ENCODE results near the gene MRPS22. TPM values are rescaled to one million over a fixed set of nuclear protein-coding genes. Genes with fewer than 3 reads are reported as not detected.

The MRPS22 gene
- total RNA-seq, 6 experiments from 2014 or later = 29.6 to 66.5 (median 34.8) TPM

DNA sequence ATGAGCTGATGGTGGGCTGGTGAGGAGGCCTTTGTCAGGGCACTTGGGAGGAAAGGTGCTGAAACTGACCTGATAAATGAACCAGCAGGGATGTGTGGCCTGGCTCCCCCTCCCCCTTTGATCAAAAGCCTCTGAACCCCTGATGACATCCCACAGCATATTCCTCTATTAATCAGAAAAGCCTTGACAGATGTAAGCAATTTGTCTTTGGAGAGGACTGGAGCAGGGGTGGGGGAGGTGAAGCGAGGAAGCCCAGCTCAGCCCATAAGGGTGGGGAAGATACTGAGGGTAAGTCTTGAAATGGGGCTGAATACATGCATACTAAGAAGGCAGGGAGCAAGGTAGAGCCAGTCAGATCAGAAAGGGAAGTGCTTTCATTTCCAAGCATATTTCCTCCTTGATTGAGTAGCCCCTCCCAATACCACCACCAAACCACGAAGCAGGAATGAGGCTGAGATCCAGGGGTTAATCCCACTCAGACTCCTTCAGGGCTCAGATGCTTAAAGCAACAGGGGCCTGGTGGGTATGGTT, 34.7 kb upstream of the MRPS22 start:
- H3K27ac ChIP-seq = no peak overlapping the region
- 83% methylated on average over 2 of the region's 2 CpGs for WGBS (ENCODE audit: insufficient coverage, low coverage, low lambda C conversion rate, missing lambda C conversion rate)
- DNase-seq = no peak

DNA sequence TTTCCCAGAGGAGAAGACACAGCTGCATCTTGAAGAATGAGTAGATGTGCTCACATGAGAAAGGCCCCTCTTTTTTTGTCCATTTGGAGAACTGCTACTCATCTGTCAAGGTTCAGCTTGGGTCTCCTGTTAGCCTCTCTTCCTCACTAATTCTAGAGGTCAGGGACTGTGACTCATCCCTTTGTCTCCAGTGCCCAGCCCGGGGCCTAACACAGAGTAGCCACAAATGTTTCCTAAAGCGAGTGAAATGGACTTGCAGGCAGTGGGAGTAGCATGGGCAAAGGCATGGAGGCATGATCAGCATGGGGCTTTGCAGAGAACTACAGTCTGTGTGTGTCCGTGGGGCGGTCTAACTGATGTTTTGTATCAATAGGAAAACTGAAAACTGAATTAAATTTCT, 33.9 kb upstream of the MRPS22 start:
- no peak overlapping the region for H3K27ac ChIP-seq
- DNase-seq (no peak), ATAC-seq (no peak)
- no peaks in the 10 kb centered on the region for H3K4me1 ChIP-seq
- TF ChIP-seq, protein P1, sequence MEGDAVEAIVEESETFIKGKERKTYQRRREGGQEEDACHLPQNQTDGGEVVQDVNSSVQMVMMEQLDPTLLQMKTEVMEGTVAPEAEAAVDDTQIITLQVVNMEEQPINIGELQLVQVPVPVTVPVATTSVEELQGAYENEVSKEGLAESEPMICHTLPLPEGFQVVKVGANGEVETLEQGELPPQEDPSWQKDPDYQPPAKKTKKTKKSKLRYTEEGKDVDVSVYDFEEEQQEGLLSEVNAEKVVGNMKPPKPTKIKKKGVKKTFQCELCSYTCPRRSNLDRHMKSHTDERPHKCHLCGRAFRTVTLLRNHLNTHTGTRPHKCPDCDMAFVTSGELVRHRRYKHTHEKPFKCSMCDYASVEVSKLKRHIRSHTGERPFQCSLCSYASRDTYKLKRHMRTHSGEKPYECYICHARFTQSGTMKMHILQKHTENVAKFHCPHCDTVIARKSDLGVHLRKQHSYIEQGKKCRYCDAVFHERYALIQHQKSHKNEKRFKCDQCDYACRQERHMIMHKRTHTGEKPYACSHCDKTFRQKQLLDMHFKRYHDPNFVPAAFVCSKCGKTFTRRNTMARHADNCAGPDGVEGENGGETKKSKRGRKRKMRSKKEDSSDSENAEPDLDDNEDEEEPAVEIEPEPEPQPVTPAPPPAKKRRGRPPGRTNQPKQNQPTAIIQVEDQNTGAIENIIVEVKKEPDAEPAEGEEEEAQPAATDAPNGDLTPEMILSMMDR (IDR thresholded peaks at IDR 0.05) = no peak
- TF ChIP-seq POLR2A (IDR thresholded peaks at IDR 0.05) = no peak
- no peaks in the 10 kb centered on the region for H3K36me3 ChIP-seq
- no peaks in the 10 kb centered on the region for H3K27me3 ChIP-seq
- WGBS (ENCODE audit: insufficient coverage, low coverage, low lambda C conversion rate, missing lambda C conversion rate) = 75% methylated on average over 4 of the region's 4 CpGs
- no peaks in the 10 kb centered on the region for H3K9me3 ChIP-seq
- H3K4me3 ChIP-seq = no peak overlapping the region
- intact Hi-C loops (cut with DNase I) = no loop called here

More for the DNA sequence above, 34.7 kb upstream of the MRPS22 start:
- Histone ChIP-seq H3K4me1 (no peaks in the 10 kb centered on the region), H3K27me3 (no peaks in the 10 kb centered on the region), H3K4me3 (no peak overlapping the region), H3K9me3 (no peaks in the 10 kb centered on the region), H3K36me3 (no peaks in the 10 kb centered on the region)
- TF ChIP-seq POLR2A (IDR thresholded peaks at IDR 0.05) = no peak
- TF ChIP-seq, protein P1 (IDR thresholded peaks at IDR 0.05) = no peak
- no peak for ATAC-seq
- intact Hi-C loops (cut with DNase I) = no loop called here

- TF ChIP-seq POLR2A (IDR thresholded peaks at IDR 0.05) = no peak
- TF ChIP-seq, protein P1 (IDR thresholded peaks at IDR 0.05) = no peak
- Histone ChIP-seq H3K36me3 (no peaks in the 10 kb centered on the region), H3K4me3 (no peak overlapping the region), H3K27ac (no peak overlapping the region), H3K27me3 (no peaks in the 10 kb centered on the region), H3K4me1 (no peaks in the 10 kb centered on the region), H3K9me3 (no peaks in the 10 kb centered on the region)
- ATAC-seq (no peak), DNase-seq (no peak)
- WGBS (ENCODE audit: insufficient coverage, low coverage, low lambda C conversion rate, missing lambda C conversion rate) = 83% methylated on average over 4 of the region's 8 CpGs
- intact Hi-C loops (cut with DNase I) = no loop called here
These were observed 33.3 kb upstream of the MRPS22 start for GRCh38 chr3:139310474-139310933.

DNA sequence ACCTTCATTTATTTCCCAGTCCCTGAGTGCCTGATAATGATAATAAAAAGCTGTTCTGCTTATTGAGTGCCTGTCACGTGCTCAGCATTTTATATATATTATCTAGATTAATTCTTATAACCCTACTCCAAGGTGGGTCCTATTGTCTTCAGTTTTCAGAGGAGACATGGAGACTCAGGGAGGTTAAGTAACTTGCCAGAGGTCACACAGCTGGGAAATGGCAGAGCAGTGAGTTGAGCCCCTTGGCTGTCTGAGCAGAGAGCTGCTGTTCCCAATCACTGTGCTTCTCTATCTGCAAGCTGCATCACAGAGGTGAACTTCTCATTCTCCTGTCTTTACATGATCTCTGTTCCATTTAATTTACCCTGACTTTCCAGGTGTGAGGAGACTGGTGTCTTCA, 32.3 kb upstream of the MRPS22 start:
- Histone ChIP-seq H3K27ac (no peak overlapping the region), H3K9me3 (no peaks in the 10 kb centered on the region), H3K36me3 (no peaks in the 10 kb centered on the region), H3K4me1 (no peaks in the 10 kb centered on the region), H3K27me3 (no peaks in the 10 kb centered on the region), H3K4me3 (no peak overlapping the region)
- ATAC-seq (no peak), DNase-seq (no peak)
- 62% methylated on average over 1 of the region's 1 CpG for WGBS (ENCODE audit: insufficient coverage, low coverage, low lambda C conversion rate, missing lambda C conversion rate)
- intact Hi-C loops (cut with DNase I) = no loop called here
- TF ChIP-seq, protein P1 (IDR thresholded peaks at IDR 0.05) = no peak
- no peak for TF ChIP-seq POLR2A (IDR thresholded peaks at IDR 0.05)

GRCh38 chr3:139312416-139312815, 31.4 kb upstream of the MRPS22 start:
- Histone ChIP-seq H3K4me3 (no peak overlapping the region), H3K27ac (no peak overlapping the region), H3K27me3 (no peaks in the 10 kb centered on the region), H3K36me3 (no peaks in the 10 kb centered on the region), H3K9me3 (no peaks in the 10 kb centered on the region), H3K4me1 (no peaks in the 10 kb centered on the region)
- intact Hi-C loops (cut with DNase I) = no loop called here
- ATAC-seq = no peak
- 100% methylated on average over 1 of the region's 1 CpG for WGBS (ENCODE audit: insufficient coverage, low coverage, low lambda C conversion rate, missing lambda C conversion rate)
- TF ChIP-seq, protein P1 (IDR thresholded peaks at IDR 0.05) = no peak
- no peak for TF ChIP-seq POLR2A (IDR thresholded peaks at IDR 0.05)
- no peak for DNase-seq
